Measurements from ENCODE around the gene SLC12A3.

- no peak for TF ChIP-seq POLR2A (IDR thresholded peaks at IDR 0.05)
- TF ChIP-seq CTCF (IDR thresholded peaks at IDR 0.05): no peak
These were observed 15.7 kb downstream of the SLC12A3 start for GRCh38 chr16:56880685-56881084.
